KMS-11 (cell line): ENCODE measurements around the gene SLC19A1.

ENCODE experiments used
- H2AFZ ChIP-seq: fragments of 200-600 bp; sonication (generic); 2 replicates; pipeline ENCODE4 v1.6.1; 2016; ENCODE audit warnings: antibody characterized with exemption, mixed run types, low read depth
- H3K27ac ChIP-seq: fragments of 200-600 bp; sonication (generic); 2 replicates; pipeline ENCODE4 v1.6.1; 2016; ENCODE audit warnings: mild to moderate bottlenecking, mixed run types
- H3K27me3 ChIP-seq: fragments of 200-600 bp; sonication (generic); 2 replicates; pipeline ENCODE4 v1.6.1; 2017; ENCODE audit warnings: mild to moderate bottlenecking, low read depth, mixed run types, moderate library complexity; ENCODE audit not compliant: insufficient read depth
- H3K36me3 ChIP-seq: fragments of 200-600 bp; sonication (generic); 2 replicates; pipeline ENCODE4 v1.6.1; 2017; ENCODE audit warnings: mild to moderate bottlenecking, mixed run types; ENCODE audit not compliant: insufficient read depth
- H3K4me1 ChIP-seq: fragments of 200-600 bp; sonication (generic); 2 replicates; pipeline ENCODE4 v1.6.1; 2016; ENCODE audit warnings: mild to moderate bottlenecking, low read depth, mixed run types; ENCODE audit not compliant: poor library complexity, severe bottlenecking
- H3K4me2 ChIP-seq: fragments of 200-600 bp; sonication (generic); 2 replicates; pipeline ENCODE4 v1.7.0; 2016; ENCODE audit warnings: mild to moderate bottlenecking, mixed run types
- H3K4me3 ChIP-seq: fragments of 200-600 bp; sonication (generic); IDR thresholded peaks from 2 replicates; pipeline ENCODE4 v1.6.1; 2017; ENCODE audit warnings: low read depth, low read length, mixed read lengths; ENCODE audit not compliant: insufficient read depth
- H3K79me2 ChIP-seq: fragments of 200-600 bp; sonication (generic); 2 replicates; pipeline ENCODE4 v1.6.1; 2016; ENCODE audit warnings: low read depth, mixed run types; ENCODE audit not compliant: insufficient read depth
- H3K9ac ChIP-seq: fragments of 200-600 bp; sonication (generic); 2 replicates; pipeline ENCODE4 v1.6.1; 2016; ENCODE audit warnings: mild to moderate bottlenecking, mixed run types
- H4K20me1 ChIP-seq: fragments of 200-600 bp; sonication (generic); 2 replicates; pipeline ENCODE4 v1.6.1; 2016; ENCODE audit warnings: mild to moderate bottlenecking, mixed run types; ENCODE audit not compliant: insufficient read depth
- CTCF ChIP-seq: fragments of 200-600 bp; sonication (generic); conservative IDR thresholded peaks from 2 replicates; pipeline ENCODE4 v1.6.1; 2017; ENCODE audit warnings: low read depth, mild to moderate bottlenecking, antibody characterized with exemption, low read length, moderate library complexity, mixed read lengths

The SLC19A1 gene

GRCh38 chr21:45488931-45489721, 53.1 kb downstream of the SLC19A1 start:
- Histone ChIP-seq H4K20me1 (no peaks in the 10 kb centered on the region), H3K4me2 (no peak overlapping the region), H3K9ac (no peak overlapping the region), H3K36me3 (no peaks in the 10 kb centered on the region), H3K79me2 (no peaks in the 10 kb centered on the region), H3K27ac (no peak overlapping the region), H2AFZ (no peak overlapping the region), H3K4me3 (no peak overlapping the region), H3K4me1 (no peaks in the 10 kb centered on the region), H3K27me3 (peaks cover 78% of the 10 kb centered on the region)
- no peak for TF ChIP-seq CTCF

GRCh38 chr21:45487891-45488600, 54.2 kb downstream of the SLC19A1 start:
- Histone ChIP-seq H3K4me1 (no peaks in the 10 kb centered on the region), H3K27ac (no peak overlapping the region), H3K4me2 (no peak overlapping the region), H3K79me2 (no peaks in the 10 kb centered on the region), H3K9ac (no peak overlapping the region), H4K20me1 (no peaks in the 10 kb centered on the region), H3K27me3 (peaks cover 70% of the 10 kb centered on the region), H3K4me3 (no peak overlapping the region), H2AFZ (no peak overlapping the region), H3K36me3 (no peaks in the 10 kb centered on the region)
- no peak for TF ChIP-seq CTCF

- Histone ChIP-seq H3K27ac (no peak overlapping the region), H3K4me2 (no peak overlapping the region), H3K36me3 (no peaks in the 10 kb centered on the region), H2AFZ (no peak overlapping the region), H3K79me2 (no peaks in the 10 kb centered on the region), H3K4me1 (no peaks in the 10 kb centered on the region), H3K27me3 (peaks cover 69% of the 10 kb centered on the region), H3K4me3 (no peak overlapping the region), H4K20me1 (no peaks in the 10 kb centered on the region), H3K9ac (no peak overlapping the region)
- no peak for TF ChIP-seq CTCF
Measured at GRCh38 chr21:45487161-45487806, 55.0 kb downstream of the SLC19A1 start.

GRCh38 chr21:45486443-45487160, 55.6 kb downstream of the SLC19A1 start:
- TF ChIP-seq CTCF: no peak
- Histone ChIP-seq H3K9ac (no peak overlapping the region), H2AFZ (no peak overlapping the region), H3K79me2 (no peaks in the 10 kb centered on the region), H3K4me1 (no peaks in the 10 kb centered on the region), H3K4me3 (no peak overlapping the region), H3K36me3 (no peaks in the 10 kb centered on the region), H3K27ac (no peak overlapping the region), H3K4me2 (no peak overlapping the region), H4K20me1 (no peaks in the 10 kb centered on the region), H3K27me3 (peaks cover 70% of the 10 kb centered on the region)
